Sigmoid colon (tissue), 7 donors: ENCODE data around the gene F11R. TPM values are rescaled to one million over a fixed set of nuclear protein-coding genes. Genes with fewer than 3 reads are reported as not detected.
"Not testable (repeated sequence)": the region's sequence is repeated elsewhere in the genome, so short reads cannot be mapped to it uniquely, and the experiment has no call there.

Source experiments
- DNase-seq: peaks from one replicate; pipeline ENCODE4 v3.0.0-alpha.2; 2019
- H3K27ac ChIP-seq, 4 donors: fragments of 200-600 bp; sonication (generic); one replicate each; pipeline ENCODE4 v1.5.1; 2016 to 2019; ENCODE audit warnings: mild to moderate bottlenecking in 1 of 4
- H3K27me3 ChIP-seq, 3 donors: fragments of 200-600 bp; sonication (generic); one replicate each; pipeline ENCODE4 v1.5.1; 2019; ENCODE audit warnings: mild to moderate bottlenecking in 1 of 3
- H3K36me3 ChIP-seq, 4 donors: fragments of 200-600 bp; sonication (generic); one replicate each; pipeline ENCODE4 v1.5.1; 2016 to 2019
- H3K4me1 ChIP-seq, 4 donors: fragments of 200-600 bp; sonication (generic); one replicate each; pipeline ENCODE4 v1.5.1; 2017 to 2019
- H3K4me3 ChIP-seq, 4 donors: fragments of 200-600 bp; sonication (generic); one replicate each; pipeline ENCODE4 v1.5.1; 2017 to 2019; ENCODE audit warnings: mild to moderate bottlenecking in 2 of 4, moderate library complexity in 1 of 4
- H3K9me3 ChIP-seq, 4 donors: fragments of 200-600 bp in 3 of 4; sonication (generic) in 3 of 4; one replicate each; pipeline versions ENCODE4 v1.5.1 to v1.6.1; 2013 to 2019
- EP300 ChIP-seq, 4 donors: sonication (generic); formaldehyde crosslinking; IDR thresholded peaks; one replicate each; pipeline ENCODE4 v1.6.1; 2017; ENCODE audit warnings: antibody characterized with exemption in 4 of 4
- POLR2A ChIP-seq, 2 donors: fragments of 450-650 bp; IDR thresholded peaks; one replicate each; pipeline ENCODE4 v1.6.1; 2016; ENCODE audit warnings: antibody characterized with exemption in 2 of 2, mild to moderate bottlenecking in 2 of 2, moderate library complexity in 2 of 2
- POLR2AphosphoS5 ChIP-seq, 4 donors: sonication (generic); formaldehyde crosslinking; IDR thresholded peaks; one replicate each; pipeline ENCODE4 v1.6.1; 2017; ENCODE audit warnings: antibody characterized with exemption in 4 of 4
- WGBS, 2 donors: extraction: QIAGEN DNeasy Blood & Tissue Kit; methylation state at CpG; one replicate each; pipeline ENCODE4 v1.1.7; 2013; 5-methylcytosine and 5-hydroxymethylcytosine counted together
- intact Hi-C: fragments of 100-400 bp; cut with DNase I; formaldehyde crosslinking; loops from one replicate; pipeline ENCODE4 v1.15.1; 2023
- polyA plus RNA-seq, 3 donors: library from polyadenylated mRNA; stranded (reverse); fragments of 200-250 nt; gene quantifications; one replicate each; pipeline ENCODE4 v1.2.3, GENCODE V29; 2013
- total RNA-seq, 4 donors: library from RNA; depleted of rRNA; stranded (reverse); fragments of >200 nt; gene quantifications; one replicate each; pipeline ENCODE4 v1.1.0, GENCODE V29; 2016
- TF ChIP-seq, protein P1 (sequence below), 4 experiments: fragments of 450-650 bp in 3 of 4; fragments of 200-600 bp in 1 of 4; IDR thresholded peaks; one replicate each; pipeline ENCODE4 v1.5.1; 2016 to 2019; ENCODE audit warnings: antibody characterized with exemption in 4 of 4, mild to moderate bottlenecking in 3 of 4, moderate library complexity in 2 of 4
- donor health status: healthy with polysubstance abuse.
- donor health status: Bipolar disorder and iron deficiency.
- donor health status: healthy.

F11R gene
- total and polyA plus RNA-seq, 7 donors, result 2.7 to 96.7 (median 15.6) TPM

DNA sequence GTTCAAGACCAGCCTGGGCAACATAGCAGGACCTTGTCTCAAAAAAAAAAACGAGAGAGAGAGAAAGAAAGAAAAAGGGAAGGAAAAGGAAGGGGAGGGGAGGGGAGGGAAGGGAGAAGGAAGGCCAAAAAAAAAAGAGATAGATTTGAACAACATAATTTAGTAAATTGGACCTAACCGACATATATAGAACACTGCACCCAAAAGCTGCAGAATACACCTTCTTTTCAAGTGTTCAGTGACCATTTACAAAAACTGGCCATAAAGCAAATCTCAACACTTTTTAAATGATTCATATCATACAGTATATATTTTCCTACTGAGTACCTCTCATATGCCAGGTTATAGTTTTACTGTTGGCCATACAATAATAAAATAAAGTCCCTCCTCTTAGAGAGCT lies 10.9 kb upstream of the F11R start:
- H3K27ac ChIP-seq, result no peak overlapping the region

GRCh38 chr1:161029466-161029865 lies 8.5 kb upstream of the F11R start:
- H3K27me3 ChIP-seq, H3K4me3 ChIP-seq, DNase-seq, H3K36me3 ChIP-seq, intact Hi-C loops, H3K4me1 ChIP-seq, H3K27ac ChIP-seq, H3K9me3 ChIP-seq: not testable (repeated sequence)
- 97 to 98% methylated on average over 32 of the region's 32 CpGs for WGBS, 2 donors

More for the DNA sequence above, 10.9 kb upstream of the F11R start:
- Histone ChIP-seq H3K36me3 (no peaks in the 10 kb centered on the region), H3K4me1 (no peaks in the 10 kb centered on the region), H3K4me3 (no peak overlapping the region), H3K27me3 (no peaks in the 10 kb centered on the region), H3K9me3 (no peaks in the 10 kb centered on the region)
- 60 to 72% methylated on average over 2 of the region's 2 CpGs for WGBS, 2 donors
- intact Hi-C loops, result no loop called here
- TF ChIP-seq EP300 (IDR thresholded peaks at IDR 0.05), result no peak
- no peak for DNase-seq

DNA sequence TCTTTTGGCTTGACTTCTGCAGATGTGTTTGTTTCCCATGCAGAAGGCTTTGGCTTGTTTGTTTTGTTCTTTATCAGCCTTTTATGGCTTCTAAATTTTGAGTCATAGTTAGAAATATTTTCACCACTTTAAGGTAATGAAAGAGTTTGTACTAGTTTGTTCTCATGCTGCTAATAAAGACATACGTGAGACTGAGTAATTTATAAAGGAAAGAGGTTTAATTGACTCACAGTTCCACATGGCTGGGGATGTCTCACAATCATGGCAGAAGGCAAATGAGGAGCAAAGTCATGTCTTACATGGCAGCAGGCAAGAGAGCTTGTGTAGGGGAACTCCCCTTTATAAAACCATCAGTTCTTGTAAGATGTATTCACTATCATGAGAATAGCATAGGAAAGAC lies 6.0 kb upstream of the F11R start:
- WGBS, 2 donors, result 29 to 52% methylated on average over 1 of the region's 1 CpG
- intact Hi-C loops, result not testable (repeated sequence)

DNA sequence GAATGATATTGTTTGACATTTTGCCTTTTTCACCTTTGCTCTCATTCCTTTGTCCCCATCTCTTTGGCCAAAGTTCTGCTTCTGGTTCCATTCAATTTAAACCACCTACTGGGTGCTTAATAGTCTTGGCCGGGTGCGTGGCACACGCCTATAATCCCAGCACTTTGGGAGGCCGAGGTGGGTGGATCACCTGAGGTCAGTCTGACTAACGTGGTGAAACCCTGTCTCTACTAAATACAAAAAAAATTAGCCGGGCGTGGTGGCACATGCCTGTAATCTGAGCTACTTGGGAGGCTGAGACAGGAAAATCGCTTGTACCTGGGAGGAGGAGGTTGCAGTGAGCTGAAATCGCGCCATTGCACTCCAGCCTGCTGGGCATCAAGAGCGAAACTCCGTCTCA lies 1.5 kb upstream of the F11R start:
- WGBS, 2 donors, result 87 to 91% methylated on average over 12 of the region's 12 CpGs
- DNase-seq, result not testable (repeated sequence)
- peaks cover 0 to 17% (median 14%) of the 10 kb centered on the region in 4 donors for H3K4me1 ChIP-seq

More for the DNA sequence above, 6.0 kb upstream of the F11R start:
- H3K27me3 ChIP-seq, H3K9me3 ChIP-seq, H3K27ac ChIP-seq, H3K4me3 ChIP-seq, H3K4me1 ChIP-seq, H3K36me3 ChIP-seq, DNase-seq: not testable (repeated sequence)

GRCh38 chr1:161021970-161022353 lies 1.0 kb upstream of the F11R start:
- TF ChIP-seq POLR2AphosphoS5 (IDR thresholded peaks at IDR 0.05), result no peak
- TF ChIP-seq, protein P1, sequence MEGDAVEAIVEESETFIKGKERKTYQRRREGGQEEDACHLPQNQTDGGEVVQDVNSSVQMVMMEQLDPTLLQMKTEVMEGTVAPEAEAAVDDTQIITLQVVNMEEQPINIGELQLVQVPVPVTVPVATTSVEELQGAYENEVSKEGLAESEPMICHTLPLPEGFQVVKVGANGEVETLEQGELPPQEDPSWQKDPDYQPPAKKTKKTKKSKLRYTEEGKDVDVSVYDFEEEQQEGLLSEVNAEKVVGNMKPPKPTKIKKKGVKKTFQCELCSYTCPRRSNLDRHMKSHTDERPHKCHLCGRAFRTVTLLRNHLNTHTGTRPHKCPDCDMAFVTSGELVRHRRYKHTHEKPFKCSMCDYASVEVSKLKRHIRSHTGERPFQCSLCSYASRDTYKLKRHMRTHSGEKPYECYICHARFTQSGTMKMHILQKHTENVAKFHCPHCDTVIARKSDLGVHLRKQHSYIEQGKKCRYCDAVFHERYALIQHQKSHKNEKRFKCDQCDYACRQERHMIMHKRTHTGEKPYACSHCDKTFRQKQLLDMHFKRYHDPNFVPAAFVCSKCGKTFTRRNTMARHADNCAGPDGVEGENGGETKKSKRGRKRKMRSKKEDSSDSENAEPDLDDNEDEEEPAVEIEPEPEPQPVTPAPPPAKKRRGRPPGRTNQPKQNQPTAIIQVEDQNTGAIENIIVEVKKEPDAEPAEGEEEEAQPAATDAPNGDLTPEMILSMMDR (IDR thresholded peaks at IDR 0.05), result no peak
- no peak for TF ChIP-seq EP300 (IDR thresholded peaks at IDR 0.05)
- TF ChIP-seq POLR2A (IDR thresholded peaks at IDR 0.05), result no peak
- no peaks in the 10 kb centered on the region for H3K9me3 ChIP-seq
- H3K4me3 ChIP-seq, result no peak overlapping the region
- DNase-seq, result no peak
- intact Hi-C loops, result no loop called here
- H3K36me3 ChIP-seq, result no peaks in the 10 kb centered on the region
- 57 to 82% methylated on average over 2 of the region's 2 CpGs for WGBS, 2 donors
- no peak overlapping the region for H3K27ac ChIP-seq
- H3K27me3 ChIP-seq, result peaks cover 0 to 35% (median 20%) of the 10 kb centered on the region in 3 donors
- peaks cover 0 to 17% (median 14%) of the 10 kb centered on the region in 4 donors for H3K4me1 ChIP-seq

More for the DNA sequence above, 1.5 kb upstream of the F11R start:
- intact Hi-C loops, H3K9me3 ChIP-seq, H3K36me3 ChIP-seq, H3K27ac ChIP-seq, H3K4me3 ChIP-seq: not testable (repeated sequence)
- peaks cover 0 to 35% (median 20%) of the 10 kb centered on the region in 3 donors for H3K27me3 ChIP-seq

- TF ChIP-seq, protein P1 (IDR thresholded peaks at IDR 0.05), result no peak
- TF ChIP-seq POLR2AphosphoS5 (IDR thresholded peaks at IDR 0.05) (peak in 2 of 4 donors; percentile 14 to 20), POLR2A (IDR thresholded peaks at IDR 0.05) (peak in 1 of 2 donors; percentile 64)
- peak; percentile 75 for DNase-seq
- WGBS, 2 donors, result 11 to 13% methylated on average over 34 of the region's 34 CpGs
- H3K36me3 ChIP-seq, result no peaks in the 10 kb centered on the region
- H3K4me1 ChIP-seq, result peaks cover 0 to 17% (median 14%) of the 10 kb centered on the region in 4 donors
- peak overlapping the region; percentile 28 to 76 (median 60) for H3K27ac ChIP-seq
- H3K4me3 ChIP-seq, result peak overlapping the region; percentile 24 to 47 (median 42)
- intact Hi-C loops, result no loop called here
- peaks cover 0 to 35% (median 20%) of the 10 kb centered on the region in 3 donors for H3K27me3 ChIP-seq
- no peaks in the 10 kb centered on the region for H3K9me3 ChIP-seq
Observed at GRCh38 chr1:161021165-161021969, 415 bp upstream of the F11R start.
